Vagina (tissue), 2 donors: ENCODE results near the gene ANKRD13C.

Experiments
- CTCF ChIP-seq, 3 experiments: fragments of 450-650 bp in 2 of 3; fragments of 200-600 bp in 1 of 3; sonication (generic) in 1 of 3; IDR thresholded peaks; one replicate each; pipeline ENCODE4 v1.5.1; 2017 to 2019; ENCODE audit warnings: antibody characterized with exemption in 3 of 3, mild to moderate bottlenecking in 2 of 3, moderate library complexity in 2 of 3
- POLR2A ChIP-seq, 2 donors: fragments of 450-650 bp; IDR thresholded peaks; one replicate each; pipeline ENCODE4 v1.6.1; 2017; ENCODE audit warnings: antibody characterized with exemption in 2 of 2, mild to moderate bottlenecking in 2 of 2, moderate library complexity in 2 of 2
- POLR2AphosphoS5 ChIP-seq, 2 donors: sonication (generic); formaldehyde crosslinking; IDR thresholded peaks; one replicate each; pipeline ENCODE4 v1.9.0; 2017; ENCODE audit warnings: antibody characterized with exemption in 2 of 2, mild to moderate bottlenecking in 2 of 2, low read depth in 1 of 2; ENCODE audit not compliant: insufficient read depth in 1 of 2

GRCh38 chr1:70299472-70299871 is 55.0 kb downstream of the ANKRD13C start:
- no peak for TF ChIP-seq POLR2AphosphoS5 (IDR thresholded peaks at IDR 0.05; ENCODE audit: insufficient read depth in 1 of 2, low read depth in 1 of 2)
- TF ChIP-seq CTCF (IDR thresholded peaks at IDR 0.05), result no peak
- TF ChIP-seq POLR2A (IDR thresholded peaks at IDR 0.05), result no peak
